GM19397 (cell line): Measurements from ENCODE around the gene CNDP1.
"Not testable (repeated sequence)": the region's sequence is repeated elsewhere in the genome, so short reads cannot be mapped to it uniquely, and the experiment has no call there.

Experiments
- ATAC-seq: cut with Tn5 transposase; IDR thresholded peaks from one replicate; pipeline ENCODE4 v1.9.1; 2021; ENCODE audit warnings: mild to moderate bottlenecking, moderate library complexity; ENCODE audit not compliant: unreplicated experiment

The CNDP1 gene

GRCh38 chr18:74534150-74534969 is at the start of gene CNDP1:
Gene CNDP1 (plus strand): TSS chr18:74534500. CDS start chr18:74534668, 168 bp downstream.
- no peak for ATAC-seq

GRCh38 chr18:74486119-74486849 is 48.0 kb upstream of the CNDP1 start:
- ATAC-seq: no peak

GRCh38 chr18:74488354-74488753 is 45.9 kb upstream of the CNDP1 start:
- ATAC-seq: no peak

- no peak for ATAC-seq
These were observed 45.4 kb upstream of the CNDP1 start for GRCh38 chr18:74488864-74489263.

GRCh38 chr18:74489676-74490075 is 44.6 kb upstream of the CNDP1 start:
- ATAC-seq: no peak

- no peak for ATAC-seq
These were observed 42.0 kb upstream of the CNDP1 start for GRCh38 chr18:74492259-74492658.

GRCh38 chr18:74493689-74494088 is 40.6 kb upstream of the CNDP1 start:
- no peak for ATAC-seq

GRCh38 chr18:74494514-74494913 is 39.8 kb upstream of the CNDP1 start:
- no peak for ATAC-seq

- peak; percentile 82 for ATAC-seq
These were observed 38.5 kb upstream of the CNDP1 start, which contains the start of gene CNDP2 for GRCh38 chr18:74495581-74496507. Gene CNDP2 (plus strand): TSS chr18:74496363. CDS start chr18:74499974, 3,611 bp downstream.

GRCh38 chr18:74496508-74497323 is 37.6 kb upstream of the CNDP1 start:
- peak; percentile 27 for ATAC-seq

GRCh38 chr18:74497324-74497676 is 37.0 kb upstream of the CNDP1 start:
- no peak for ATAC-seq

- ATAC-seq: no peak
These were observed 36.5 kb upstream of the CNDP1 start for GRCh38 chr18:74497778-74498177.

- ATAC-seq: peak; percentile 26
These were observed 35.3 kb upstream of the CNDP1 start for GRCh38 chr18:74498712-74499627.

- peak; percentile 26 for ATAC-seq
These were observed 34.7 kb upstream of the CNDP1 start for GRCh38 chr18:74499633-74500032.

- no peak for ATAC-seq
These were observed 33.9 kb upstream of the CNDP1 start for GRCh38 chr18:74500372-74500771.

- ATAC-seq: not testable (repeated sequence)
These were observed 33.5 kb upstream of the CNDP1 start for GRCh38 chr18:74500774-74501173.

GRCh38 chr18:74501386-74501785 is 32.9 kb upstream of the CNDP1 start:
- ATAC-seq: no peak

- no peak for ATAC-seq
These were observed 31.2 kb upstream of the CNDP1 start for GRCh38 chr18:74503137-74503536.

GRCh38 chr18:74505776-74506175 is 28.5 kb upstream of the CNDP1 start:
- no peak for ATAC-seq
